HepG2 (cell line): ENCODE measurements around the gene VWA7. TPM values are rescaled to one million over a fixed set of nuclear protein-coding genes. Genes with fewer than 3 reads are reported as not detected.

ENCODE experiments used
- DNMT3B ChIP-seq: conservative IDR thresholded peaks from 2 replicates; pipeline ENCODE4 v1.6.1; 2016; ENCODE audit warnings: missing biosample characterization, control low read depth
- FOXC1 ChIP-seq: sonication (generic); formaldehyde crosslinking; IDR thresholded peaks from 2 replicates; pipeline ENCODE4 v1.8.0; 2022; ENCODE audit warnings: mild to moderate bottlenecking, missing genetic modification reagents, borderline replicate concordance
- JUNB ChIP-seq: sonication (generic); formaldehyde crosslinking; IDR thresholded peaks from 2 replicates; pipeline ENCODE4 v1.8.0; 2022; ENCODE audit warnings: missing genetic modification reagents, mild to moderate bottlenecking, borderline replicate concordance
- NR2C2 ChIP-seq: sonication (generic); formaldehyde crosslinking; IDR thresholded peaks from 2 replicates; pipeline ENCODE4 v1.4.0; 2020; ENCODE audit warnings: missing genetic modification reagents, mild to moderate bottlenecking, moderate library complexity, borderline replicate concordance
- PAX8 ChIP-seq: sonication (generic); formaldehyde crosslinking; IDR thresholded peaks from 2 replicates; pipeline ENCODE4 v1.8.0; 2022; ENCODE audit warnings: mild to moderate bottlenecking, missing genetic modification reagents, borderline replicate concordance
- RFX5 ChIP-seq: IDR thresholded peaks from 2 replicates; pipeline ENCODE4 v1.6.1; 2011; ENCODE audit warnings: low read depth, low read length, improper control_type of control experiment
- SOX6 ChIP-seq, 2 experiments: fragments of 450-650 bp in 1 of 2; sonication (generic) in 1 of 2; formaldehyde crosslinking in 1 of 2; IDR thresholded peaks; 2 replicates each; pipeline versions ENCODE4 v1.4.0 to v1.6.1; 2017 to 2020; ENCODE audit warnings: antibody characterized with exemption in 1 of 2, mild to moderate bottlenecking in 1 of 2, missing genetic modification reagents in 1 of 2
- TAF1 ChIP-seq: sonication (generic); formaldehyde crosslinking; IDR thresholded peaks from 2 replicates; pipeline ENCODE4 v1.4.0; 2020; ENCODE audit warnings: missing genetic modification reagents
- ZNF446 ChIP-seq: sonication (generic); formaldehyde crosslinking; IDR thresholded peaks from 2 replicates; pipeline ENCODE4 v1.5.0; 2020; ENCODE audit warnings: mild to moderate bottlenecking, missing genetic modification reagents
- ZNF768 ChIP-seq: sonication (generic); formaldehyde crosslinking; IDR thresholded peaks from 2 replicates; pipeline ENCODE4 v1.4.0; 2020; ENCODE audit warnings: missing genetic modification reagents
- polyA plus RNA-seq, 8 experiments: library from polyadenylated mRNA; depleted of rRNA in 3 of 8; stranded (reverse) in 7 of 8; unstranded in 1 of 8; fragments of >200 nt; fragmentation: Illumina TruSeq in 4 of 8; extraction: Trizol in 4 of 8; gene quantifications; 2 replicates each; pipeline versions ENCODE4 v1.2.1 to v1.2.3, GENCODE V29; 2011 to 2016; ENCODE audit warnings: low read depth in 4 of 8, missing spikeins in 1 of 8, mixed read lengths in 1 of 8; ENCODE audit not compliant: insufficient read depth in 1 of 8
- total RNA-seq, 5 experiments: library from RNA; depleted of rRNA; stranded (reverse); fragments of >200 nt; fragmentation: Illumina TruSeq; extraction: Trizol; gene quantifications; 2 replicates each; pipeline ENCODE4 v1.2.3, GENCODE V29; 2016; ENCODE audit warnings: low read depth in 1 of 5
- TF ChIP-seq, protein P1 (sequence below): IDR thresholded peaks from 2 replicates; pipeline ENCODE4 v1.4.0; 2020; ENCODE audit warnings: mild to moderate bottlenecking, missing genetic modification reagents
- TF ChIP-seq, protein P2 (sequence below): sonication (generic); formaldehyde crosslinking; IDR thresholded peaks from 2 replicates; pipeline ENCODE4 v1.4.0; 2020; ENCODE audit warnings: mild to moderate bottlenecking, missing genetic modification reagents
- TF ChIP-seq, protein P3 (sequence below): sonication (generic); formaldehyde crosslinking; IDR thresholded peaks from 2 replicates; pipeline ENCODE4 v1.4.0; 2020; ENCODE audit warnings: missing genetic modification reagents
- TF ChIP-seq, protein P4 (sequence below): sonication (generic); formaldehyde crosslinking; IDR thresholded peaks from 2 replicates; pipeline ENCODE4 v1.8.0; 2022; ENCODE audit warnings: mild to moderate bottlenecking, missing genetic modification reagents; ENCODE audit not compliant: insufficient replicate concordance
- TF ChIP-seq, protein P5 (sequence below): sonication (generic); formaldehyde crosslinking; IDR thresholded peaks from 2 replicates; pipeline ENCODE4 v1.5.1; 2020; ENCODE audit warnings: mild to moderate bottlenecking, moderate library complexity, missing genetic modification reagents
- TF ChIP-seq, protein P6 (sequence below): sonication (generic); formaldehyde crosslinking; conservative IDR thresholded peaks from 2 replicates; pipeline ENCODE4 v1.4.0; 2020; ENCODE audit warnings: mild to moderate bottlenecking, missing genetic modification reagents, moderate library complexity

VWA7 gene
- total and polyA plus RNA-seq, 2 of the 13 experiments (the other 11 are each of a cell fraction or from before 2014, with no cell fraction given): 0.86 to 3.3 TPM

DNA sequence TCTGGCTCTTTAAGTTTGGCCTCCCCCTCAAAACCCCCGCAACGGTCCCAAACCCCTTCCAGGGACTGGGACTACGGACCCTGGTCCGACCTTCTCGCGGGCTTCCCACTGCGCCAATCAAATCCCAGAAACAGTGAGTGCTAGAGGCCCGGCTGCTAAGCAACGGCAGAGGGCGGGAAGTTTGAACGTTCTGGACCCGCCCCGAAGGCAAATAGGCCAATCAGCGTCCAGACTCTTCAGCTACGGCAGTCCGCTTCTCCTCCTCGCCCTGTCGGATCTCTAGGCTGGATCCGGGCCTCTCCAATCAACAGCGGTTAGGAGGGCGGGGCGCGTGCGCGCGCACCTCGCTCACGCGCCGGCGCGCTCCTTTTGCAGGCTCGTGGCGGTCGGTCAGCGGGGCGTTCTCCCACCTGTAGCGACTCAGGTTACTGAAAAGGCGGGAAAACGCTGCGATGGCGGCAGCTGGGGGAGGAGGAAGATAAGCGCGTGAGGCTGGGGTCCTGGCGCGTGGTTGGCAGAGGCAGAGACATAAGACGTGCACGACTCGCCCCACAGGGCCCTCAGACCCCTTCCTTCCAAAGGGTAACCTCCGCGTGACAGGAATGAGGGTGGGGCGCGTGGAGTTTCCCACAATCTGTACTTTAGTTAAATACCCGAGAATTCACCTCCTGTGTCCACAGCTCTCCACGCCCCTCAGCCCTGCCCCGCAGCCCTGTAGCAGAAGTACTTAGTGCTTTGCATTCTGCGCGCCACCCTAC, 37.3 kb downstream of the VWA7 start, which contains the start of gene MSH5 (continued):
- TF ChIP-seq, protein P1, sequence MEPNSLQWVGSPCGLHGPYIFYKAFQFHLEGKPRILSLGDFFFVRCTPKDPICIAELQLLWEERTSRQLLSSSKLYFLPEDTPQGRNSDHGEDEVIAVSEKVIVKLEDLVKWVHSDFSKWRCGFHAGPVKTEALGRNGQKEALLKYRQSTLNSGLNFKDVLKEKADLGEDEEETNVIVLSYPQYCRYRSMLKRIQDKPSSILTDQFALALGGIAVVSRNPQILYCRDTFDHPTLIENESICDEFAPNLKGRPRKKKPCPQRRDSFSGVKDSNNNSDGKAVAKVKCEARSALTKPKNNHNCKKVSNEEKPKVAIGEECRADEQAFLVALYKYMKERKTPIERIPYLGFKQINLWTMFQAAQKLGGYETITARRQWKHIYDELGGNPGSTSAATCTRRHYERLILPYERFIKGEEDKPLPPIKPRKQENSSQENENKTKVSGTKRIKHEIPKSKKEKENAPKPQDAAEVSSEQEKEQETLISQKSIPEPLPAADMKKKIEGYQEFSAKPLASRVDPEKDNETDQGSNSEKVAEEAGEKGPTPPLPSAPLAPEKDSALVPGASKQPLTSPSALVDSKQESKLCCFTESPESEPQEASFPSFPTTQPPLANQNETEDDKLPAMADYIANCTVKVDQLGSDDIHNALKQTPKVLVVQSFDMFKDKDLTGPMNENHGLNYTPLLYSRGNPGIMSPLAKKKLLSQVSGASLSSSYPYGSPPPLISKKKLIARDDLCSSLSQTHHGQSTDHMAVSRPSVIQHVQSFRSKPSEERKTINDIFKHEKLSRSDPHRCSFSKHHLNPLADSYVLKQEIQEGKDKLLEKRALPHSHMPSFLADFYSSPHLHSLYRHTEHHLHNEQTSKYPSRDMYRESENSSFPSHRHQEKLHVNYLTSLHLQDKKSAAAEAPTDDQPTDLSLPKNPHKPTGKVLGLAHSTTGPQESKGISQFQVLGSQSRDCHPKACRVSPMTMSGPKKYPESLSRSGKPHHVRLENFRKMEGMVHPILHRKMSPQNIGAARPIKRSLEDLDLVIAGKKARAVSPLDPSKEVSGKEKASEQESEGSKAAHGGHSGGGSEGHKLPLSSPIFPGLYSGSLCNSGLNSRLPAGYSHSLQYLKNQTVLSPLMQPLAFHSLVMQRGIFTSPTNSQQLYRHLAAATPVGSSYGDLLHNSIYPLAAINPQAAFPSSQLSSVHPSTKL (CRISPR knock-in tag): peak; percentile 41; the same call in 1 of the 2 replicates
- TF ChIP-seq, protein P2, sequence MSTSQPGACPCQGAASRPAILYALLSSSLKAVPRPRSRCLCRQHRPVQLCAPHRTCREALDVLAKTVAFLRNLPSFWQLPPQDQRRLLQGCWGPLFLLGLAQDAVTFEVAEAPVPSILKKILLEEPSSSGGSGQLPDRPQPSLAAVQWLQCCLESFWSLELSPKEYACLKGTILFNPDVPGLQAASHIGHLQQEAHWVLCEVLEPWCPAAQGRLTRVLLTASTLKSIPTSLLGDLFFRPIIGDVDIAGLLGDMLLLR (CRISPR knock-in tag): peak; percentile 97
- peak; percentile 93 for TF ChIP-seq DNMT3B (CRISPR knock-in tag)
- peak; percentile 89 for TF ChIP-seq TAF1 (CRISPR knock-in tag)
- TF ChIP-seq FOXC1 (CRISPR knock-in tag): peak; percentile 98
- TF ChIP-seq, protein P3, sequence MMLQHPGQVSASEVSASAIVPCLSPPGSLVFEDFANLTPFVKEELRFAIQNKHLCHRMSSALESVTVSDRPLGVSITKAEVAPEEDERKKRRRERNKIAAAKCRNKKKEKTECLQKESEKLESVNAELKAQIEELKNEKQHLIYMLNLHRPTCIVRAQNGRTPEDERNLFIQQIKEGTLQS (CRISPR knock-in tag): peak; percentile 37; the same call in 1 of the 2 replicates
- TF ChIP-seq ZNF446 (CRISPR knock-in tag): peak; percentile 99
- peak; percentile 61; the same call in 1 of the 2 replicates for TF ChIP-seq NR2C2
- TF ChIP-seq PAX8 (CRISPR knock-in tag): peak; percentile 98; the same call in 1 of the 2 replicates
- TF ChIP-seq, protein P4, sequence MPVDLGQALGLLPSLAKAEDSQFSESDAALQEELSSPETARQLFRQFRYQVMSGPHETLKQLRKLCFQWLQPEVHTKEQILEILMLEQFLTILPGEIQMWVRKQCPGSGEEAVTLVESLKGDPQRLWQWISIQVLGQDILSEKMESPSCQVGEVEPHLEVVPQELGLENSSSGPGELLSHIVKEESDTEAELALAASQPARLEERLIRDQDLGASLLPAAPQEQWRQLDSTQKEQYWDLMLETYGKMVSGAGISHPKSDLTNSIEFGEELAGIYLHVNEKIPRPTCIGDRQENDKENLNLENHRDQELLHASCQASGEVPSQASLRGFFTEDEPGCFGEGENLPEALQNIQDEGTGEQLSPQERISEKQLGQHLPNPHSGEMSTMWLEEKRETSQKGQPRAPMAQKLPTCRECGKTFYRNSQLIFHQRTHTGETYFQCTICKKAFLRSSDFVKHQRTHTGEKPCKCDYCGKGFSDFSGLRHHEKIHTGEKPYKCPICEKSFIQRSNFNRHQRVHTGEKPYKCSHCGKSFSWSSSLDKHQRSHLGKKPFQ (CRISPR knock-in tag): peak; percentile 88
- TF ChIP-seq SOX6 (IDR thresholded peaks at IDR 0.05): no peak
- peak; percentile 87 for TF ChIP-seq SOX6 (CRISPR knock-in tag; IDR thresholded peaks at IDR 0.05)
- TF ChIP-seq ZNF768 (CRISPR knock-in tag): peak; percentile 45; the same call in 1 of the 2 replicates
- peak; percentile 82 for TF ChIP-seq RFX5
- TF ChIP-seq, protein P5, sequence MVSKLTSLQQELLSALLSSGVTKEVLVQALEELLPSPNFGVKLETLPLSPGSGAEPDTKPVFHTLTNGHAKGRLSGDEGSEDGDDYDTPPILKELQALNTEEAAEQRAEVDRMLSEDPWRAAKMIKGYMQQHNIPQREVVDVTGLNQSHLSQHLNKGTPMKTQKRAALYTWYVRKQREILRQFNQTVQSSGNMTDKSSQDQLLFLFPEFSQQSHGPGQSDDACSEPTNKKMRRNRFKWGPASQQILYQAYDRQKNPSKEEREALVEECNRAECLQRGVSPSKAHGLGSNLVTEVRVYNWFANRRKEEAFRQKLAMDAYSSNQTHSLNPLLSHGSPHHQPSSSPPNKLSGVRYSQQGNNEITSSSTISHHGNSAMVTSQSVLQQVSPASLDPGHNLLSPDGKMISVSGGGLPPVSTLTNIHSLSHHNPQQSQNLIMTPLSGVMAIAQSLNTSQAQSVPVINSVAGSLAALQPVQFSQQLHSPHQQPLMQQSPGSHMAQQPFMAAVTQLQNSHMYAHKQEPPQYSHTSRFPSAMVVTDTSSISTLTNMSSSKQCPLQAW (CRISPR knock-in tag): peak; percentile 93
- peak; percentile 96 for TF ChIP-seq JUNB
- TF ChIP-seq, protein P6, sequence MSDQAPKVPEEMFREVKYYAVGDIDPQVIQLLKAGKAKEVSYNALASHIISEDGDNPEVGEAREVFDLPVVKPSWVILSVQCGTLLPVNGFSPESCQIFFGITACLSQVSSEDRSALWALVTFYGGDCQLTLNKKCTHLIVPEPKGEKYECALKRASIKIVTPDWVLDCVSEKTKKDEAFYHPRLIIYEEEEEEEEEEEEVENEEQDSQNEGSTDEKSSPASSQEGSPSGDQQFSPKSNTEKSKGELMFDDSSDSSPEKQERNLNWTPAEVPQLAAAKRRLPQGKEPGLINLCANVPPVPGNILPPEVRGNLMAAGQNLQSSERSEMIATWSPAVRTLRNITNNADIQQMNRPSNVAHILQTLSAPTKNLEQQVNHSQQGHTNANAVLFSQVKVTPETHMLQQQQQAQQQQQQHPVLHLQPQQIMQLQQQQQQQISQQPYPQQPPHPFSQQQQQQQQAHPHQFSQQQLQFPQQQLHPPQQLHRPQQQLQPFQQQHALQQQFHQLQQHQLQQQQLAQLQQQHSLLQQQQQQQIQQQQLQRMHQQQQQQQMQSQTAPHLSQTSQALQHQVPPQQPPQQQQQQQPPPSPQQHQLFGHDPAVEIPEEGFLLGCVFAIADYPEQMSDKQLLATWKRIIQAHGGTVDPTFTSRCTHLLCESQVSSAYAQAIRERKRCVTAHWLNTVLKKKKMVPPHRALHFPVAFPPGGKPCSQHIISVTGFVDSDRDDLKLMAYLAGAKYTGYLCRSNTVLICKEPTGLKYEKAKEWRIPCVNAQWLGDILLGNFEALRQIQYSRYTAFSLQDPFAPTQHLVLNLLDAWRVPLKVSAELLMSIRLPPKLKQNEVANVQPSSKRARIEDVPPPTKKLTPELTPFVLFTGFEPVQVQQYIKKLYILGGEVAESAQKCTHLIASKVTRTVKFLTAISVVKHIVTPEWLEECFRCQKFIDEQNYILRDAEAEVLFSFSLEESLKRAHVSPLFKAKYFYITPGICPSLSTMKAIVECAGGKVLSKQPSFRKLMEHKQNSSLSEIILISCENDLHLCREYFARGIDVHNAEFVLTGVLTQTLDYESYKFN: peak; percentile 95
